Prostate gland (tissue), 2 donors: ENCODE data around the gene GSTM2. TPM values are rescaled to one million over a fixed set of nuclear protein-coding genes. Genes with fewer than 3 reads are reported as not detected.

ENCODE experiments used
- DNase-seq: peaks from one replicate; pipeline ENCODE4 v3.0.0-alpha.2; 2019; ENCODE audit warnings: low spot score
- H3K27ac ChIP-seq, 2 donors: fragments of 200-600 bp; sonication (generic); 2 replicates each; pipeline ENCODE4 v1.5.1; 2017 to 2019
- H3K27me3 ChIP-seq: fragments of 200-600 bp; sonication (generic); replicated peaks from 2 replicates; pipeline ENCODE4 v1.5.1; 2019; ENCODE audit not compliant: insufficient read depth
- H3K36me3 ChIP-seq, 2 donors: fragments of 200-600 bp; sonication (generic); 1 replicate in 1 of 2; 2 replicates in 1 of 2; pipeline versions ENCODE4 v1.5.1 to v1.8.1; 2017 to 2019
- H3K4me1 ChIP-seq: fragments of 200-600 bp; sonication (generic); replicated peaks from 2 replicates; pipeline ENCODE4 v1.5.1; 2019
- H3K4me3 ChIP-seq, 2 donors: fragments of 200-600 bp; sonication (generic); 2 replicates each; pipeline ENCODE4 v1.5.1; 2017 to 2019
- H3K9me3 ChIP-seq: fragments of 200-600 bp; sonication (generic); 2 replicates; pipeline ENCODE4 v1.5.1; 2017
- POLR2A ChIP-seq: fragments of 450-650 bp; IDR thresholded peaks from one replicate; pipeline ENCODE4 v1.6.1; 2016; ENCODE audit warnings: antibody characterized with exemption, mild to moderate bottlenecking
- POLR2AphosphoS5 ChIP-seq: sonication (generic); formaldehyde crosslinking; IDR thresholded peaks from one replicate; pipeline ENCODE4 v1.6.1; 2017; ENCODE audit warnings: antibody characterized with exemption
- WGBS: methylation state at CpG from one replicate; pipeline ENCODE4 v1.1.5; 2018; 5-methylcytosine and 5-hydroxymethylcytosine counted together
- intact Hi-C: fragments of 100-400 bp; cut with DNase I; formaldehyde crosslinking; loops from one replicate; pipeline ENCODE4 v1.14.2; 2022
- total RNA-seq, 2 donors: library from RNA; depleted of rRNA; stranded (reverse); fragments of >200 nt; gene quantifications; one replicate each; pipeline ENCODE4 v1.1.0, GENCODE V29; 2016
- TF ChIP-seq, protein P1 (sequence below), 4 experiments: fragments of 200-600 bp in 2 of 4; fragments of 450-650 bp in 2 of 4; sonication (generic) in 2 of 4; IDR thresholded peaks; 1 replicate in 3 of 4; 2 replicates in 1 of 4; pipeline ENCODE4 v1.5.1; 2016 to 2019; ENCODE audit warnings: antibody characterized with exemption in 4 of 4, mild to moderate bottlenecking in 2 of 4, moderate library complexity in 2 of 4

The GSTM2 gene
- total RNA-seq, 2 donors from 2014 or later: 47.5 to 79.5 TPM

DNA sequence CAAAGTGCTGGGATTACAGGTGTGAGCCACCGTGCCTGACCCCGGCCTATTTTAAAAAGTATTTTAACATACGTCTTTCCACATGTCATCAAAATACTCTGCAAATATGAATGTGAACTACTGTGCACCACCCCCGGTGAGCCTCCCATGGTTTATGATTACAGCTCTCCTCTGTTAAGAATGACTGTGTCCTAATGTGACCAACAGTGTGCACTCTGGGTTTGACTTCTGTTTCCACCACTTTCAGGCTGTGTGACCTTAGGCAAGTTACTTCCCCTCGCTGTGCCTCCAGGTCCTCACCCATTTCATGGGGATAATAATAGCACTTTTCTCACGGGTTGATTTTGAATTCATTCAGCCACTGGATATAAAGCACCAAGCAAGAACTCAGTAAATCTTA lies 33.6 kb upstream of the GSTM2 start:
- Histone ChIP-seq H3K27me3 (no peaks in the 10 kb centered on the region), H3K27ac (no peak overlapping the region), H3K4me1 (peaks cover 14% of the 10 kb centered on the region), H3K4me3 (no peak overlapping the region), H3K9me3 (no peaks in the 10 kb centered on the region), H3K36me3 (no peaks in the 10 kb centered on the region)
- intact Hi-C loops: loop anchor here (5.0 kb wide), 1 partner anchor 87 kb away; the partner anchor contains the start of gene GNAI3
- TF ChIP-seq, protein P1, sequence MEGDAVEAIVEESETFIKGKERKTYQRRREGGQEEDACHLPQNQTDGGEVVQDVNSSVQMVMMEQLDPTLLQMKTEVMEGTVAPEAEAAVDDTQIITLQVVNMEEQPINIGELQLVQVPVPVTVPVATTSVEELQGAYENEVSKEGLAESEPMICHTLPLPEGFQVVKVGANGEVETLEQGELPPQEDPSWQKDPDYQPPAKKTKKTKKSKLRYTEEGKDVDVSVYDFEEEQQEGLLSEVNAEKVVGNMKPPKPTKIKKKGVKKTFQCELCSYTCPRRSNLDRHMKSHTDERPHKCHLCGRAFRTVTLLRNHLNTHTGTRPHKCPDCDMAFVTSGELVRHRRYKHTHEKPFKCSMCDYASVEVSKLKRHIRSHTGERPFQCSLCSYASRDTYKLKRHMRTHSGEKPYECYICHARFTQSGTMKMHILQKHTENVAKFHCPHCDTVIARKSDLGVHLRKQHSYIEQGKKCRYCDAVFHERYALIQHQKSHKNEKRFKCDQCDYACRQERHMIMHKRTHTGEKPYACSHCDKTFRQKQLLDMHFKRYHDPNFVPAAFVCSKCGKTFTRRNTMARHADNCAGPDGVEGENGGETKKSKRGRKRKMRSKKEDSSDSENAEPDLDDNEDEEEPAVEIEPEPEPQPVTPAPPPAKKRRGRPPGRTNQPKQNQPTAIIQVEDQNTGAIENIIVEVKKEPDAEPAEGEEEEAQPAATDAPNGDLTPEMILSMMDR (IDR thresholded peaks at IDR 0.05): no peak
- no peak for TF ChIP-seq POLR2AphosphoS5
- no peak for TF ChIP-seq POLR2A
- DNase-seq: peak; percentile 3
- WGBS: 80% methylated on average over 6 of the region's 6 CpGs

DNA sequence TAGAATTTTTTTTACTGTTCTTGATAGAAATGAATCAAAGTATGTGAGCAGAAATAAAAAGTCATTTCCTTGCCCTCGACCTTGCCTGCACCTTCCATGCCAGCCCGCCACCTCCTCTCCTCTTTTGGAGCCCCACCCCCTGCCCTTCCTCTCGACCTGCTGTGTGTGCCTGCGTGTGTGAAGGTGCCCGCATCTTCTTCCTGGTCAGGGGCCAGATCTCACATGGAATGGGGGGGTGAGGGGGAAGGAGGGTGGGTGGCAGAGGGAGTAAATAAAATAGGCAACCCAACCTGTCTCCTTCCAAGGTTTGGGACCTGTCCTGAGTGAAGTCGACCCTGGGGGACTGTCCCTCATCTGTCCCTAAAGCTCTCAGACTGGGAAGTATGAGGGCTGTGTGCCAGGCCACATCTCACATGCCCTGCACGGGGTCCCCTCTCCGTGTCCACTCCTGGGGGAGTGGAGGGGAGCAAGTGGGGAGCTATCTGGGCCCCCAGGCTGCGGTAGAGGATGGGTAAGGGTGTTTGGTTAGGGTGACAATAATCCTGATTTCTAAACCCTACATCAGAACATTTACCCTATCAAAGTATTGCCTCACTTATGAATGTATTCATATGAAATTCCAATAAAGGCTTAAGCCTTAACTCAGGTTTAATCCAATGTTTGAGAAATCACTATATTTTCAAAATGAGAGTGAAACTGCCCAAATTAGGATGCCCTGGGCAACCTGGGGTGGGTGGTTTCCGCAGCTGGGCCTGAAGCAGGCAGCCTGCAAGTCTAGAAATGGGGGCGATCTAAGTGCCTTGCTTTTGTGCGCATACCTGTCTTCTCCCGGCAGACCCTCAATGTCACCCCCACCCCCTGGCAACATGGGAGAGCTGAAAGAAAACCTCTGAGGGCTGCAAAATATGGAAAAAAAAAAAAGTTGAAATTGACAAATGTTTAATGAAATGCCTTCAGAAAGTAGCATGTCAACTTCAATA lies 32.8 kb upstream of the GSTM2 start:
- 58% methylated on average over 13 of the region's 13 CpGs for WGBS
- DNase-seq: peak; percentile 3
- H3K9me3 ChIP-seq: no peaks in the 10 kb centered on the region
- intact Hi-C loops: loop anchor here (5.0 kb wide), 1 partner anchor 88 kb away; the partner anchor contains the start of gene GNAI3
- no peaks in the 10 kb centered on the region for H3K27me3 ChIP-seq
- H3K4me3 ChIP-seq: no peak overlapping the region
- no peak overlapping the region for H3K27ac ChIP-seq
- TF ChIP-seq POLR2AphosphoS5: no peak
- H3K4me1 ChIP-seq: peaks cover 14% of the 10 kb centered on the region
- no peaks in the 10 kb centered on the region for H3K36me3 ChIP-seq

DNA sequence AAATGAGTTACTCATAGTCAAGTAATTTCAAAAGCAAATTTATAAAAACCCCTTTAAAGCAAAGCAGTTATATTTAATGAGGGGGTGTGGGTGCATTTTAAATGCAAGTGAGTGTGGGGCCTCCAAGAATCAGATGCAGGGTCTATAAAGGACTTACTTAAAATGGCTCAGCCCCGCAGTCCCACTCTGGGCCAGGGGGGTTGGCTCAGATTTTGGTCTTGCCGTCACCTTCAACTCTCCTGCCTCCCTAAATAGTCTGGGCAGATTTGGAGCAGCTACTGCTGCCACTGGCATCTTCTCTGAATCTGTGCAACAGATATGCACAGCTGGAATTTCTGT lies 32.0 kb upstream of the GSTM2 start:
- Histone ChIP-seq H3K27ac (no peak overlapping the region), H3K27me3 (no peaks in the 10 kb centered on the region), H3K36me3 (no peaks in the 10 kb centered on the region), H3K4me1 (peaks cover 14% of the 10 kb centered on the region), H3K4me3 (no peak overlapping the region), H3K9me3 (no peaks in the 10 kb centered on the region)
- intact Hi-C loops: no loop called here
- 54% methylated on average over 2 of the region's 2 CpGs for WGBS
- DNase-seq: no peak
- TF ChIP-seq POLR2A (no peak), POLR2AphosphoS5 (no peak)
- TF ChIP-seq, protein P1 (IDR thresholded peaks at IDR 0.05): no peak

DNA sequence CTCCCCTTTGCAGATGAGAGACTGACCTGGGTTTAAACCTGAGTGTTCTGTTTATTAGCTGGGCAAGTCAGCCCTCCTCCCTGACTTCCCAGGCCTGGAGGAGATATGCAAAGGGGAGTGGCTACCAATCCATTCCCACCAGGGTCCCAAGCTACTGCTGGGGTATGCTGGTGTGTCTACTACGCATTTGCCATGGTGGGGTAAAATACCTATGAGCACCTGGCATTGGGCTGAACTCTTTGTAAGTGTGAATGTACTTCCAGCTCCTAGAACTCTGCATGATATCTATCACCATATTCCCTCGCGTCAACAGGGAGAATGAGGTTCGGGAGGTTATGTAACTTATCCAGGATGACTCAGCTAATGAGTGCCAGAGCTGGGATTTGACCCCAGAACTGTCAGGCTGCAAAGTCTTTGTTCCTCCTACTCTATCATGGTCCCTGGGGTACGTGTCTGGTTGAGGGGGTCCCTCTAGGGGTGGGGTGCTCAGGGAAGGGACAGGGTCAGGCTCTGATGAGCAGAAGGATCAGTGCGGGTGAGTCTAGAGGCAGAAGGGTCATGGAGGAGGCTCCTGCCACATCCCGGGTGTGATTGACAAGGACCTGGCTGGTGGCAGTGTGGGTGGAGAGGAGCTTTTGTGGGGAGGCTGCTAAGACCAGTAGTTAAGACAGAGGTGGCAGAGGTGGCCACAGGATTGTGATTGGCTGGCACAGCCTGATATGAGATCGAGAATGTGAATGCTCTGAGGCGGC lies 31.5 kb upstream of the GSTM2 start:
- no peaks in the 10 kb centered on the region for H3K36me3 ChIP-seq
- H3K4me1 ChIP-seq: peaks cover 14% of the 10 kb centered on the region
- H3K27me3 ChIP-seq: no peaks in the 10 kb centered on the region
- TF ChIP-seq, protein P1 (IDR thresholded peaks at IDR 0.05): no peak
- TF ChIP-seq POLR2AphosphoS5: peak; percentile 5
- 53% methylated on average over 9 of the region's 9 CpGs for WGBS
- no peaks in the 10 kb centered on the region for H3K9me3 ChIP-seq
- intact Hi-C loops: no loop called here
- no peak for DNase-seq
- H3K27ac ChIP-seq: peak overlapping the region in 1 of 2 donors; percentile 19
- H3K4me3 ChIP-seq: no peak overlapping the region

DNA sequence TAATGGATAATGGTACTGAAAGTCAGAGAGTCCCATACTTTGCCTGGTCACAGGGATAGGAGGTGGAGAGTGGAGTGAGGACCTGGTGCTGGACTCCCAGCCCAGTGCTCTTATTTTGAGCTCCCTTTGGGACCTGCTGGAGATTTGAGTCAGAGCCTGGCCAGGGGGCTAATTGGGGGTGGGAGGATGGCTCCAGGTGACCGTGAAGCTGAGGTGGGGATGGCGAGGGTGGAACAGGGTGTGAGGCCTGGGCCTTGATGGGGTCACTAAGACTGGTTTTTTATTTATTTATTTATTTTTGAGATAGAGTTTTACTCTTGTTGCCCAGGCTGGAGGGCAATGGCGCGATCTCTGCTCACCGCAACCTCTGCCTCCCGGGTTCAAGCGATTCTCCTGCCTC lies 30.4 kb upstream of the GSTM2 start:
- Histone ChIP-seq H3K27me3 (no peaks in the 10 kb centered on the region), H3K9me3 (no peaks in the 10 kb centered on the region)

More for the DNA sequence above, 30.4 kb upstream of the GSTM2 start:
- Histone ChIP-seq H3K4me3 (no peak overlapping the region), H3K4me1 (peaks cover 8% of the 10 kb centered on the region), H3K36me3 (no peaks in the 10 kb centered on the region), H3K27ac (no peak overlapping the region)
- WGBS: 97% methylated on average over 7 of the region's 7 CpGs
- intact Hi-C loops: no loop called here
- TF ChIP-seq POLR2AphosphoS5 (no peak), POLR2A (no peak)
- DNase-seq: no peak
